ENCODE results near the gene AQP11. TPM values are rescaled to one million over a fixed set of nuclear protein-coding genes. Genes with fewer than 3 reads are reported as not detected.

AQP11 gene, protein sequence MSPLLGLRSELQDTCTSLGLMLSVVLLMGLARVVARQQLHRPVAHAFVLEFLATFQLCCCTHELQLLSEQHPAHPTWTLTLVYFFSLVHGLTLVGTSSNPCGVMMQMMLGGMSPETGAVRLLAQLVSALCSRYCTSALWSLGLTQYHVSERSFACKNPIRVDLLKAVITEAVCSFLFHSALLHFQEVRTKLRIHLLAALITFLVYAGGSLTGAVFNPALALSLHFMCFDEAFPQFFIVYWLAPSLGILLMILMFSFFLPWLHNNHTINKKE
- total RNA-seq, result 10 to 100 TPM in 1 of 6 experiments, 1 to 10 TPM in 5; 3.9 to 11.9 (median 6.5) TPM
- long read RNA-seq, transcript AQP11-201 (3 exons, 2,152 nt), result major isoform, 7 of 7 reads
- long read RNA-seq, partial matches to known transcripts, result 0 of 7 reads
- long read RNA-seq, other reads (novel, unspliced or antisense), result 0 of 7 reads

- Histone ChIP-seq H3K9me3 (no peaks in the 10 kb centered on the region), H3K4me1 (peaks cover 0 to 30% (median 5%) of the 10 kb centered on the region in 4 donors), H3K27ac (peak within 1 kb of the TSS; percentile 77 to 88 (median 81)), H3K36me3 (no peaks in the 10 kb centered on the region), H3K4me3 (peak within 1 kb of the TSS; percentile 56 to 93 (median 76)), H3K27me3 (no peaks in the 10 kb centered on the region)
- DNase-seq (peak; percentile 92 to 97 (median 96)), ATAC-seq (peak; percentile 89 to 96 (median 91))
- intact Hi-C loops (cut with DNase I), result no loop called here
- TF ChIP-seq POLR2A (IDR thresholded peaks at IDR 0.05), result peak; percentile 77
- peak in 1 of 4 donors; percentile 9 for TF ChIP-seq CTCF (IDR thresholded peaks at IDR 0.05)
- WGBS (ENCODE audit: insufficient coverage, low coverage, low lambda C conversion rate, missing lambda C conversion rate), result 0% methylated on average over 1 of the region's 75 CpGs
These were observed at the start of gene AQP11 for GRCh38 chr11:77589521-77590193. AQP11 (plus strand) TSS chr11:77589953; CDS start chr11:77589993, 40 bp downstream.

DNA sequence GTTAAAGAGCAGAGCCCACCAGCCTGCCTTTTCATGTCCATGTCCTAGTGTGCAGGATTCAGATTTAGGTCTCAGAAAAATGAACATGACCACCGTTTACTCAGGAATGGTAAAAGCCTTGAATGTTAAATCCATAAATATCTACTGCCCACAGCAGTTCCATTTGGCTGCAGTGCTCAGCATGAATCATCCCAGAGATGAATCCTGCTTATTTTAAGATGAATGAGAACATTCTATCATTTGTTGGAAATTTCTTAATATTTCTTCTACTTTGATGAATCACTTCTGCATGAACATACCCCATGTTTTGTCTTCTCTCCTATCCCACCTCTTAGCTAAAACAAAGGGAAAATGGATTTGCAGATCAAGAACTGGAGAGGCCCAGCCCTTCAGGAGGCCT lies 47.5 kb upstream of the AQP11 start:
- H3K4me1 ChIP-seq, result no peaks in the 10 kb centered on the region
- no peak overlapping the region for H3K4me3 ChIP-seq
- TF ChIP-seq POLR2A (IDR thresholded peaks at IDR 0.05) (no peak), CTCF (IDR thresholded peaks at IDR 0.05) (no peak)
- H3K36me3 ChIP-seq, result no peaks in the 10 kb centered on the region
- no peaks in the 10 kb centered on the region for H3K27me3 ChIP-seq
- no peak for DNase-seq
- H3K27ac ChIP-seq, result no peak overlapping the region
- no CpG with 5 or more reads among the region's 1 CpG for WGBS (ENCODE audit: insufficient coverage, low coverage, low lambda C conversion rate, missing lambda C conversion rate)
- ATAC-seq, result no peak
- intact Hi-C loops (cut with DNase I), result loop anchor here in 1 of 2 donors (10.0 kb wide), 1 partner anchor 347 kb away; no protein-coding TSS in a partner anchor
- H3K9me3 ChIP-seq, result no peaks in the 10 kb centered on the region

DNA sequence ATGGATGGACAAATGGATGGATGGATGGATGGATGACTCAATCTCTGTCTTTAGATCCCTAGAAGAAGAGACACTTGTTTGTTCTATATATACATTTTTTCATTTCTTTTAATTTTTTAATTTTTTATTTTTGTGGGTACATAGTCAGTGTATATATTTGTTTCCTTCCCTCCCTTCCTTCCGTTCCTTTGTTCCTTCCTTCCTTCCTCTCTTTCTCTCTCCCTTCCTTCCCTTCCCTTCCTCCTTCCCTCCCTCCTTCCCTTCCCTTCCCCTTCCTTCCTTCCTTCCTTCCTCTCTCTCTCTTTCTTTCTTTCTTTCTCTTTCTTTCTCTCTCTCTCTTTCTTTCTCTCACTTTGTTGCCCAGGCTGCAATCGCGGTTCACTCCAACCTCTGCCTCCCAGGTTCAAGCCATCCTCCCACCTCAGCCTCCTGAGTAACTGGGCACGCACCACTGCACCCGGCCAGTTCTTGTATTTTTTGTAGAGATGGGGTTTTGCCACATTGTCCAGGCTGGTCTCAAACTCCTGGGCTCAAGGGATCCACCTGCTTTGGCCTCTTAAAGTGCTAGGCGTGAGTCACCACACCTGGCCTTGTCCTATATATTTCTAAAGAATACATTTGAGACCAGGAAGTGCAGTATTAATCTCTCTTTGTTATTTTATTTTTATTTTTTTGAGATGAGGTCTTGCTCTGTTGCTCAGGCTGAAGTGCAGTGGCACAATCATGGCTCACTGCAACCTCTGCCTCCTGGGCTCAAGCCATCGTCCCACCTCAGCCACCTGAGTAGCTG lies 42.5 kb upstream of the AQP11 start:
- no peak for ATAC-seq
- H3K4me3 ChIP-seq, result no peak overlapping the region
- WGBS (ENCODE audit: insufficient coverage, low coverage, low lambda C conversion rate, missing lambda C conversion rate), result 81% methylated on average over 7 of the region's 7 CpGs
- intact Hi-C loops (cut with DNase I), result loop anchor here in 1 of 2 donors (10.0 kb wide), 1 partner anchor 352 kb away; no protein-coding TSS in a partner anchor
- H3K9me3 ChIP-seq, result no peaks in the 10 kb centered on the region
- H3K36me3 ChIP-seq, result no peaks in the 10 kb centered on the region
- no peak for DNase-seq
- H3K4me1 ChIP-seq, result no peaks in the 10 kb centered on the region
- no peak overlapping the region for H3K27ac ChIP-seq
- no peak for TF ChIP-seq POLR2A (IDR thresholded peaks at IDR 0.05)
- no peak for TF ChIP-seq CTCF (IDR thresholded peaks at IDR 0.05)
- no peaks in the 10 kb centered on the region for H3K27me3 ChIP-seq

- TF ChIP-seq POLR2A (IDR thresholded peaks at IDR 0.05), result no peak
- peak; percentile 65 to 73 (median 72) for TF ChIP-seq CTCF (IDR thresholded peaks at IDR 0.05)
- H3K4me1 ChIP-seq, result no peaks in the 10 kb centered on the region
- peak; percentile 75 to 92 (median 84) for ATAC-seq
- intact Hi-C loops (cut with DNase I), result loop anchor here in 1 of 2 donors (10.0 kb wide), 1 partner anchor 353 kb away; no protein-coding TSS in a partner anchor
- no peak overlapping the region for H3K4me3 ChIP-seq
- no peak overlapping the region for H3K27ac ChIP-seq
- H3K27me3 ChIP-seq, result no peaks in the 10 kb centered on the region
- H3K9me3 ChIP-seq, result no peaks in the 10 kb centered on the region
- WGBS (ENCODE audit: insufficient coverage, low coverage, low lambda C conversion rate, missing lambda C conversion rate), result 22% methylated on average over 9 of the region's 9 CpGs
- DNase-seq, result peak in 1 of 3 donors; percentile 47
- no peaks in the 10 kb centered on the region for H3K36me3 ChIP-seq
These were observed 41.7 kb upstream of the AQP11 start for GRCh38 chr11:77547863-77548551.

Data from right lobe of liver (tissue), 6 donors.